Thoracic aorta (tissue), 2 donors: ENCODE measurements around the gene SRA1. TPM values are rescaled to one million over a fixed set of nuclear protein-coding genes. Genes with fewer than 3 reads are reported as not detected.
A peak's percentile ranks its signal among the peaks of the same experiment; 100 is the strongest.

ENCODE experiments used
- ATAC-seq: fragments of 150-250 bp; one replicate; pipeline ENCODE4 v1.8.0; 2017; ENCODE audit warnings: low read depth; ENCODE audit not compliant: insufficient number of reproducible peaks, low FRiP score
- DNase-seq: peaks from one replicate; pipeline ENCODE4 v3.0.0-alpha.2; 2020; ENCODE audit warnings: low spot score
- H3K27ac ChIP-seq, 2 donors: fragments of 200-600 bp; sonication (generic); 1 replicate in 1 of 2; 2 replicates in 1 of 2; pipeline ENCODE4 v1.5.1; 2016; ENCODE audit warnings: mild to moderate bottlenecking in 2 of 2, moderate library complexity in 2 of 2
- H3K27me3 ChIP-seq: fragments of 200-600 bp; sonication (generic); replicated peaks from 2 replicates; pipeline ENCODE4 v1.6.0; 2016; ENCODE audit warnings: mild to moderate bottlenecking; ENCODE audit not compliant: insufficient read depth
- H3K36me3 ChIP-seq: fragments of 200-600 bp; sonication (generic); one replicate; pipeline ENCODE4 v1.5.1; 2016
- H3K4me1 ChIP-seq, 2 donors: fragments of 200-600 bp; sonication (generic); 1 replicate in 1 of 2; 2 replicates in 1 of 2; pipeline versions ENCODE4 v1.5.1 to v1.6.0; 2016; ENCODE audit warnings: low read depth in 2 of 2, mild to moderate bottlenecking in 1 of 2; ENCODE audit not compliant: control insufficient read depth in 1 of 2
- H3K4me3 ChIP-seq: fragments of 200-600 bp; sonication (generic); 2 replicates; pipeline ENCODE4 v1.5.1; 2016; ENCODE audit warnings: mild to moderate bottlenecking
- H3K9me3 ChIP-seq: fragments of 200-600 bp; sonication (generic); 2 replicates; pipeline ENCODE4 v1.5.1; 2016
- total RNA-seq, 2 donors: library from RNA; depleted of rRNA; stranded (reverse); fragments of >200 nt; gene quantifications; one replicate each; pipeline versions ENCODE4 v1.1.0 to v1.2.3, GENCODE V29; 2016
- TF ChIP-seq, protein P1 (sequence below): fragments of 200-600 bp; sonication (generic); IDR thresholded peaks from one replicate; pipeline ENCODE4 v1.5.1; 2019; ENCODE audit warnings: antibody characterized with exemption

SRA1 gene
- total RNA-seq, 2 donors from 2014 or later = 29.6 to 34.3 TPM

DNA sequence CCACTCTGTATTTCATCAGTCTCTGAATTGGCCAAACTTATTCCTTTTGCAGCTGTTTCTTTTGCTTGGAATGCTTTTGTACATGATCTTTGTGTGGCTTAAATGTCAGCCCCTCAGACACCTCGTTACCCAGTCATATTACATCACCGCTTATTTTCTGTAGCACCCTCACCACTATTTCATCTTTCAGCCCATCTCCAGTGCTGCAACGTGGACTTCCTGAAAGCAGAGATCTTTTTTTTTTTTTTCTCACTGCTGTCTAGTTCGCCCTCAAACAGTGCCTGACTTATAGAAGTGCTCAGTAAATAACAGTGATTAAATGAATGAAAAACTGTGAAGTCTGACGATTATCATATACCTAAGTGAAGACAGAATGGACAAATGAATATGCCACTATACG, 835 bp downstream of the SRA1 start:
- Histone ChIP-seq H3K27ac (peak overlapping the region in 1 of 2 donors; percentile 87), H3K9me3 (no peaks in the 10 kb centered on the region)

DNA sequence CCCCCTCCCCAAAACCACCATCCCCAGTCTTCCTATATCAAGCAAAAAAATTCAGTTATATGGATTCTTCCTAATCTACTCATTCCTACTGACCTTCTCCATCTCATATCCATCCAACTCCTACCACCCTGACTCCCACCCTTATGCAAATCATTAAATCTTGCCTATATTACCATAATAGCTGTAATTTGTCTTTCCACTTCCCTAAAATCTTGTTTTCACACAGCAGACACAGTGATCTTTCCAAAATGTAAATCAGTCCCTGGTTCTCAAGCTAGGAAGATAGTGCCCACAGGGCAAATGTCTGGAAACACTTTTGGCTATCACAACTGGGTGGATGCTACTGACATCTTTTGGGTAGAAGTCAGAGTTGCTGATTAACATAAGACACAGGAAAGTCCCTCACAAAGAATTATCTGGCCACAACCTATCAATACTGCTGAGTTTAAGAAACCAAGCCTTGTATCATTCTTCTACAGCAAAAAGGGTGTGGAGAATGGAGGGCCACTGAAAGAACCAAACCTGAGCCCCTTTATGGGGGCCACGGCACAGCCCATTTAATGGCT, 1.4 kb downstream of the SRA1 start:
- TF ChIP-seq, protein P1, sequence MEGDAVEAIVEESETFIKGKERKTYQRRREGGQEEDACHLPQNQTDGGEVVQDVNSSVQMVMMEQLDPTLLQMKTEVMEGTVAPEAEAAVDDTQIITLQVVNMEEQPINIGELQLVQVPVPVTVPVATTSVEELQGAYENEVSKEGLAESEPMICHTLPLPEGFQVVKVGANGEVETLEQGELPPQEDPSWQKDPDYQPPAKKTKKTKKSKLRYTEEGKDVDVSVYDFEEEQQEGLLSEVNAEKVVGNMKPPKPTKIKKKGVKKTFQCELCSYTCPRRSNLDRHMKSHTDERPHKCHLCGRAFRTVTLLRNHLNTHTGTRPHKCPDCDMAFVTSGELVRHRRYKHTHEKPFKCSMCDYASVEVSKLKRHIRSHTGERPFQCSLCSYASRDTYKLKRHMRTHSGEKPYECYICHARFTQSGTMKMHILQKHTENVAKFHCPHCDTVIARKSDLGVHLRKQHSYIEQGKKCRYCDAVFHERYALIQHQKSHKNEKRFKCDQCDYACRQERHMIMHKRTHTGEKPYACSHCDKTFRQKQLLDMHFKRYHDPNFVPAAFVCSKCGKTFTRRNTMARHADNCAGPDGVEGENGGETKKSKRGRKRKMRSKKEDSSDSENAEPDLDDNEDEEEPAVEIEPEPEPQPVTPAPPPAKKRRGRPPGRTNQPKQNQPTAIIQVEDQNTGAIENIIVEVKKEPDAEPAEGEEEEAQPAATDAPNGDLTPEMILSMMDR = no peak
- DNase-seq = no peak
- Histone ChIP-seq H3K27me3 (no peaks in the 10 kb centered on the region), H3K36me3 (peaks cover 11% of the 10 kb centered on the region), H3K4me3 (peak overlapping the region; percentile 79), H3K27ac (peak overlapping the region in 1 of 2 donors; percentile 87), H3K9me3 (no peaks in the 10 kb centered on the region), H3K4me1 (peaks cover 20 to 33% of the 10 kb centered on the region in 2 donors)
- no peak for ATAC-seq

More for the DNA sequence above, 835 bp downstream of the SRA1 start:
- TF ChIP-seq, protein P1 = no peak
- H3K36me3 ChIP-seq = peaks cover 5% of the 10 kb centered on the region
- peaks cover 20 to 33% of the 10 kb centered on the region in 2 donors for H3K4me1 ChIP-seq
- DNase-seq (no peak), ATAC-seq (no peak)
- no peaks in the 10 kb centered on the region for H3K27me3 ChIP-seq
- H3K4me3 ChIP-seq = peak overlapping the region; percentile 79

- Histone ChIP-seq H3K4me3 (no peak overlapping the region), H3K4me1 (peaks cover 20 to 40% of the 10 kb centered on the region in 2 donors), H3K36me3 (peaks cover 19% of the 10 kb centered on the region), H3K27me3 (no peaks in the 10 kb centered on the region), H3K27ac (no peak overlapping the region), H3K9me3 (no peaks in the 10 kb centered on the region)
- no peak for DNase-seq
- TF ChIP-seq, protein P1 = no peak
- no peak for ATAC-seq
Observed at GRCh38 chr5:140554454-140554853, 2.8 kb downstream of the SRA1 start.

DNA sequence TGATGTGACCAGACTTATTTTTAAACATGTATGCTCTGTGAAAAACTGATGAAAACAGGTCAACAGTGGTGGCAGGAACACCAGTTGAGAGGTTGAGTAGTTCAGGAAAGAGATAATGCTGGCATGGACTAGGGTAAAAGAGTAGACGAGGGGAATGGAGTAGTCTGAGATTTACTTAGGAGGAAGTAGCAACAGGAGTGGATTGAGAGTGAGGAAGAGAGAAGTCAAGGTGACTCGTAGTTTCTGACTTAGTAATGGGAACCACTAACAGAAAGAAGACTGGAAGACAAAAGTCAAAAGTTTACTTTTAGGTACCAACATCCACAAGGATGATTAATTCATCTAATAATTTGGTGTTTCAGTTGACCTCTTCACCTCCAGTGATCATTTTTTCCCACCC, 3.6 kb downstream of the SRA1 start:
- H3K4me3 ChIP-seq = no peak overlapping the region
- peaks cover 26 to 48% of the 10 kb centered on the region in 2 donors for H3K4me1 ChIP-seq
- H3K27ac ChIP-seq = no peak overlapping the region
- TF ChIP-seq, protein P1 = no peak
- no peaks in the 10 kb centered on the region for H3K27me3 ChIP-seq
- ATAC-seq (no peak), DNase-seq (no peak)
- no peaks in the 10 kb centered on the region for H3K9me3 ChIP-seq
- peaks cover 19% of the 10 kb centered on the region for H3K36me3 ChIP-seq

DNA sequence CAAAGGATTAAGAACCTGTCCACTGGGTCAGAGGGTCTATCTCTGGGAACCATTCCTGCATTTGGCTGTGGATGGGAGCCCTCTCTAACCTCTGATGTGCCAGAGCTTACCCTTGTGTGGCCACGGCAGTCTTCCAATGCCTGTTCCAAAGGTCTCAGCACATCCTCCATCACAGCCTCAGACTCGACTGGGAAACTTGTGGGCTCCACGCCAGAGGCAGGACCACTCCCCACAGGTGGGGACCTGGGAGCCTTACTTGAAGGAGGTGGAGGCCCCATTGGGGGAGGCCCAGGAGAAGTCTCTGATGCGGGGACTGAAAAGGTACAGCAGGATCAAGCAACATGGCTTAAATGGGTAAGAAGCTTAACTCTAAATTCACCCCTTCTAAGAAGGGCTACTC, 5.4 kb downstream of the SRA1 start:
- H3K9me3 ChIP-seq = no peaks in the 10 kb centered on the region
- no peak overlapping the region for H3K27ac ChIP-seq
- peaks cover 34 to 50% of the 10 kb centered on the region in 2 donors for H3K4me1 ChIP-seq
- TF ChIP-seq, protein P1 = no peak
- DNase-seq (no peak), ATAC-seq (no peak)
- no peaks in the 10 kb centered on the region for H3K27me3 ChIP-seq
- no peak overlapping the region for H3K4me3 ChIP-seq
- H3K36me3 ChIP-seq = peaks cover 19% of the 10 kb centered on the region
